ELF-1 (cell line): ENCODE data around the gene NPSR1.

Source experiments
- DNase-seq: peaks from one replicate; pipeline ENCODE4 v3.0.0-alpha.2; 2016; ENCODE audit warnings: low read depth, low spot score

The NPSR1 gene

GRCh38 chr7:34720289-34720688 is 62.3 kb downstream of the NPSR1 start:
- DNase-seq, result no peak

DNA sequence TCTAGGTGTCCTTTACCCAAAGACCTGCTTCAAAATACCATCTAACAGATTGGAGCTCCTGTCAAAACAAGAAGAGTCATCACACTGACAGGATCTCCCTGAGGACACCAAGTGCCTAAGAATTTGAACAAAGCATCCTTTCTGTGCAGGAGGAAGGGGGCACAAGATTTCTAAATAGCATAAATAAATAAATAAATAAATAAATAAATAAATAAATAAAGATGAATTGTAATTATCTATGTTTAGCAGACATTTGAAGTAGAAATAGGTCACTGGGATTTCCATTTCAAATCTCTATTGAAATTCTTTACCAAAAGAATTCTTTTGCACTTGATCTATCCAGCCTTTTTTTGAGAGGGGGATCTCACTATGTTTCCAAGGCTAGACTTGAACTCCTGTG is 65.3 kb downstream of the NPSR1 start:
- DNase-seq, result no peak

- no peak for DNase-seq
Measured at GRCh38 chr7:34723866-34724490, 66.0 kb downstream of the NPSR1 start.

DNA sequence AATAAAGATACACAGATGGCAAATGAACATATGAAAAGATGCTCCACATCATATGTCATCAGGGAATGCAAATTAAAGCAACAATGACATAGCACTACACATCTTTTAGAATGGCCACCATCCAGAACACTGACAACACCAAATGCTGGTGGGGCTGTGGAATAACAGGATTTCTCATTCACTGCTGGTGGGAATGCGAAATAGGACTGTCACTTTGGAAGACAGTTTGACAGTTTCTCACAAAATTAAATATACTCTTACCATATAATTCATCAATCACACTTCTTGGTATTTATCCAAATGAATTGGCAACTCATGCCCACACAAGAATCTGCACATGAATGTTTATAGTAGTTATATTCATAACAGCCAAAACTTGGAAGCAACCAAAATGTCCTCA is 68.2 kb downstream of the NPSR1 start:
- DNase-seq, result no peak

- DNase-seq, result no peak
Measured at GRCh38 chr7:34727464-34727995, 69.5 kb downstream of the NPSR1 start.

- DNase-seq, result no peak
Measured at GRCh38 chr7:34728156-34728555, 70.1 kb downstream of the NPSR1 start.

DNA sequence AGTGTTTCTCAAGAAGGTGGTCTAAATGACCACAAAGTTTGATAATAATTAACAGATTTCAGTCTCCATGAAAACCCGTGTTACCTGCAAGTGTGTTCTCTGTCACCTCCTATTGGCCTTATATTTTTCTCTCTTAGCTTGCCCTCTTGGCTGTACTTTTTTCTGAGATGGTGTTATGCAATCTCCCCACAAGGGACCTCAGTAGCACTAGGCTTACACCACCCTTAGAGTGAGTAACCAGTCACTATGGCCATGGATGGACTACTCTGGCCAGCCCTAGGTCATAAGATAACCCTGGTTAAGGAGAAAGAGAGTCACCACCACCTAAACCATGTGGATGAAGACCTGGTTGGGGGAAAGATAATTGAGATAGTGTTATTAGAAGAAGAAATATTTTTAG is 76.8 kb downstream of the NPSR1 start:
- no peak for DNase-seq

- no peak for DNase-seq
Measured at GRCh38 chr7:34735526-34735925, 77.5 kb downstream of the NPSR1 start.

- DNase-seq, result no peak
Measured at GRCh38 chr7:34739651-34740300, 81.8 kb downstream of the NPSR1 start.

DNA sequence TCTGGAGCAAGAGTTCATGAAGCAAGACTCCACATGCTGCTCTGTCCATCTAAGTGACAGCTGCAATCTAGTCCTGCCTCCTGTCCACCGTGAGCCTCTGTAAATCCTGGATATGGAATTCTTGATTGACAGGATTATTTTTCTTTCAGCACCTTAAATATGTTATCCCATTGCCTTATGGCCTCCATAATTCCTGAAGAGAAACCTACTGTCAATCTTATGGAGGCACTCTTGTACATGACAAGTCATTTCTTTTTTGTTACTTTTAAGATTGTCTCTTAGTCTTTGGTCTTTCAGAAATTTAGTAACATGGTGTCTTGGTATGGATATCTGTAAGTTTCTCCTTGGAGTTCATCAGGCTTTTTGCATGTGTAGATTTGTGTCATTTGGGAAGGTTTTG is 82.8 kb downstream of the NPSR1 start:
- no peak for DNase-seq

DNA sequence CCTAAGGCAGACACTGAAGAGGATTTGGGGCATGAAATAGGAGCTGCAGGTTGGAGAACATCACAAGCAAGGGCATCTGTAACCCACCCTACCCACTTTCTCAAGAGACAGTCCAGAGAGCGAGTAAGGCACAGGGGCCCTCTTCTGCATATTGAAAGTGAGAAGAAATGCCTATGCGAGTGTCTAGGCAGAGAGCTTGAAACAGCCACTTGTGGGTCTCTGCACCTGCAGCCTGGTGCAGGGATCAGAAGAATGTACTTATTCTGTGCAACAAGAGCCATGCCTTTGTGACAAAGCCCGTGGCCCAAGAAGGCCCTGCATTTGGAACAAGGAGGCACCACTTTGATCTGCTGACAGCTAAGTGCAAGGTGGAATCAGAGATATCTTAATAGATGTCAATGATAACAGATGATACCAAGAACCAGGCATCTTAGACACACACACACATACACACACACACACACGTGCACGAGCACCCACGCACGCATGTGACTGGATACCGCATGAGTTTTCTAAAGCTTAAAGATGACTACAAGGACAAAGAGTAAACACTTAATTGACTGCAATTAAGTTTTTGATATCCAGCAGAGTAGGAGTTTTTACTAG is 89.3 kb downstream of the NPSR1 start:
- no peak for DNase-seq

GRCh38 chr7:34747867-34748727 is 90.1 kb downstream of the NPSR1 start:
- DNase-seq, result peak; percentile 15

DNA sequence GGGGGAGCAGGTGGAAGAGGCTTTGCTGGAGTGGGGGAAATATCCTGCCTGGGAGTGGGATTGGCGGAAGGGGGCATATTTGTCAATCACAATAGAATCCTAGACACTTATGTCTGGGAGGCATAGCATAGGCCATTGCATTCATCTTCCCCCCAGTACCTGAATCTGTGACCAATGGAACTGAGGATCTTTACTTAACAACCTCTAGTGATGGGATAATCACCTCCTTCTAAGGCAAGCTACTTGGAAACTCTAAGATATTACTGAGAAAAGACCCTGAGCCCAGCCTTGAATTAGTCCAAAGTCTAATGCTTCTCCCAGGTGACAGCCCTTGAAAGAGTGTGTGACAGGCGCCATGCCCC is 90.7 kb downstream of the NPSR1 start:
- no peak for DNase-seq

DNA sequence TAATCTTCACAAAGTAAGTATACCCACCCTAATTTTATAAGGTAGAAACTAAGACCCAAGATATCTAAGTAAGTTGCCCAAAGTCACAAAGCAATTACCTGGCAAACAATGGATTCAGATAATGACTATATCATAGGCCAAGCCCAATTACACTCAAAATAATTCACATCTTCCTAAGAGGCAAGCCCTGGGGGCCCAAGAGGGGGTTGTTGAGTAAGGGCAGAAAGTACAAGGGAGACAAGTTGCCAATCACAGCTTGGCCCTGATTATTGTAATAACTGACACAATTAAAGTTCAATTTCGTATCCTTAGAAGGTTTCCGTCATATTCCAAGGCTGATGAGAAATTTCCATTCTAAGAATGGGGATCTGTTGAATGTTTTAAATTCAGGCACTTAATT is 91.4 kb downstream of the NPSR1 start:
- DNase-seq, result no peak

- no peak for DNase-seq
Measured at GRCh38 chr7:34750209-34750608, 92.2 kb downstream of the NPSR1 start.

DNA sequence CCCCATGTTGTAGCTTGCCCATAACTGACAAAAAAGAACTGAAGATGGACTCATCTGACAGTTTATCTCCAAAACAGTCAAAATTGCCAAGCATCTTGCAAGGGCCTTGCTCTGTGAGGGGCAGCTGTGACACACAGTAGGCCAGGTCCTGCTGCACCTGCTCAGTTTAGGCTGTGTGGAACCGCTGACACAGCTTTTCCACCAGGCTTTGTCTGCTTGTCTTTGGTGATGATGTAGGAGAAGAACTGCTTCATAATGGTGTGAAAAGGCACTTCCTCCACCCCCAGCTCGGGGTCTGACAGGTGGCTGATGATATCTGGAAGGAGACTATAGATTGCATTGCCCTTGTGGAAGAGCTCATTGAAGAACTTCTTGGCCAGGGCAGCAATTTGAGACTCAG is 92.6 kb downstream of the NPSR1 start:
- no peak for DNase-seq

DNA sequence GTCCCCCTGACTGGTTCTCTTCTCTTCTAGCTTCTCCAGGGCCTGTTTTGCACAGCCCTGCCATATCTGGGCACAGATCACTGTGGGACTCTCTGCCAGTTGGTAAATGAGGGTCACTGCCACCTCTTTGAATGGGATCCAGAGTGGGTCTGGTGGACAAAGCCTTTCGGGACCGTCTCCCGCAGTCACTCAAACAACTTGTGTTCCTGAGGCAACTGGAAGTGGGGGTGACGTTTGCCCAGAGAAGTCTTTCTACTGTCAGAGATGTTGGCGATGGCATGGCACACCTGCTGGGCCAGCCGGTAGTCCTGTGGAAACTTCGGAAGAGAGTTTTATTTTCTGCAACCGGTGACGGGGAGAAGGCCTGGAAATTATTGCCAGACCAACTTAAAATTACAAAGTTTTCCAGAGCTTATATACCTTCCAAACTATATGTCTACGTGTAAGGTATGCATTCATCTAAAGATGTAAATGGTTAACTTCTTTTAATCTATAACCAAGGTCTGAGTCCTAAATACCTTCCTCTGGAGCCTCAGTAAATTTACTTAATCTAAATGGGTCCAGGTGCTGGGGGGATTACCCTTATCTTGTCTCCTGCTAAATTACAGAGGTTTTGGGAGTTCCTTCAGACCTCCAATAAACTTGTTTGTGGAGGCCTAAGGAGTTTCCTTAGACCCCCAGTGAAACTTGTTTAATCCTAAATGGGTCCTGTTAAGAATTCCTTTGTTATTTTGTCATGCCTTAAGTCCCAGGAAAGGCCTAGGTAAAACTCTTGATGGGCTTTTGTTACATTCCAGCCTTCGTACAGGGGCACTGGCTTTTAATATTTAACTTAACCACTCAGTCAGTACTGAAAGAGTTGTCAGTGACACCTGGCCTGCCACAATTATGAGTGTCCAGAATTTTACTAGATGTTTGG is 94.0 kb downstream of the NPSR1 start:
- no peak for DNase-seq

DNA sequence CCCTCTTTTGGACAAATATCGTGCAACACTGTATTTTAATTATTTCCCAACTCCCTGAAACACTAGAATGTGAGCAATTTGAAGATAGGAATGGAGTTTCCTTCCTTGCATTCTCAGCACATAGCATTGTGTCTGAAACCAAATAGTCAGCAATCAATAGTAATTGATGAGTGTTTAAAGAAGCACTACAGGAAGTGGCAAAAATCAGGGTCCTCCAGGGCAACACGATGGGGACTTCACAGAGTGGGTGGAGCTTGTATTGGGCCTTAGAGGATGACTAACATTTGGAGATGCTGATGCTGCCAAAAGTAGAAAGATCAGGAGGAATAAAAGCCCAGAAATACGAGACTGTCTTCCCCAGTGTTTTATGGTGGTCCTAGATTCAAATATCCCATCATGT is 94.9 kb downstream of the NPSR1 start:
- DNase-seq, result no peak

DNA sequence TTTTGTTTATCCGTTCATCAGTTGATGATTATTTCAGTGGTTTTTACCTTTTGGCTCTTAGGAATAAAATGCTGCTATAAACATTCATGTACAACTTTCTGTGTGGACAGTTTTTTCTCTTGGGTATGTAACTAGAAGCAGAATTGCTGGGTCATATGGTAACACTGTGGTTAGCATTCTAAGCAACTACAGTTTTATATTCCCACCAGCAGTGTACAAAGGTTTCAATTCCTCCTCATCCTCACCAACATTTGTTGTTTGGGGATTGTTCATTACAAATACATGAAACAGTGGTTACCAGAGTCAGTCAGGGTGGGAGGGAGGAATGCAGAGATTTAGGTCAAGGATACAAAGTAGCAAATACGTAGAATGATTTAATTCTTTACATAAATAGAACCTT is 97.0 kb downstream of the NPSR1 start:
- DNase-seq, result no peak

DNA sequence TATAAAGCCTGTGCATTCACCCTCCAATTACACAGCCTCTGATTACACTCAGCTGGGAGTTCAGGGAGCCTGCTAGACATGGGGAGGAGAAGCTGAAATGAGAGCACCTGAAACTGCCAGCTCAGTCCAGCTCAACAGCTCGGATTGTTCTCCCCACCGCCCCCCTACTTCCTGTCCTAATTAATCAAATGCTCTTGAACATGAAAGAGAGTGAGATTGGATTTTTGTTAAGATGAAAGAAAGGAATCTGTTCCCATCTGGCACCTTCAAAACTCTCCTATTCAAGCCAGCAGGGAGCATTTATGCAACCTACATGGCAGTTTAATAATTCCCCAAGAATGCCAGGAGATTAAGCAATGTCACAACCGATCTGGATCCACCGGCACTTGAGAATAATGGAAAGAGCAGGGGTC is 98.0 kb downstream of the NPSR1 start:
- DNase-seq, result no peak

- no peak for DNase-seq
Measured at GRCh38 chr7:34756691-34757090, 98.7 kb downstream of the NPSR1 start.
